Parathyroid adenoma (tissue), 2 donors: ENCODE data around the gene LYVE1.
"Not testable (repeated sequence)": the region's sequence is repeated elsewhere in the genome, so short reads cannot be mapped to it uniquely, and the experiment has no call there.

Experiments
- H2AFZ ChIP-seq: fragments of 300-600 bp; sonication (generic); one replicate; pipeline ENCODE4 v1.7.0; 2017; ENCODE audit warnings: antibody characterized with exemption, mild to moderate bottlenecking
- H3K27ac ChIP-seq: fragments of 300-600 bp; sonication (generic); one replicate; pipeline ENCODE4 v1.7.0; 2017
- H3K27me3 ChIP-seq: fragments of 300-600 bp; sonication (generic); one replicate; pipeline ENCODE4 v1.7.0; 2017; ENCODE audit warnings: low read length; ENCODE audit not compliant: control insufficient read depth, insufficient read depth
- H3K36me3 ChIP-seq: fragments of 300-600 bp; sonication (generic); one replicate; pipeline ENCODE4 v1.7.0; 2017; ENCODE audit warnings: low read length; ENCODE audit not compliant: control insufficient read depth, insufficient read depth
- H3K4me1 ChIP-seq: fragments of 300-600 bp; sonication (generic); one replicate; pipeline ENCODE4 v1.7.0; 2017; ENCODE audit warnings: control low read depth
- H3K4me2 ChIP-seq: fragments of 300-600 bp; sonication (generic); one replicate; pipeline ENCODE4 v1.7.0; 2017; ENCODE audit warnings: low read length
- H3K4me3 ChIP-seq: fragments of 300-600 bp; sonication (generic); one replicate; pipeline ENCODE4 v1.7.0; 2017; ENCODE audit warnings: low read depth, low read length
- H3K79me2 ChIP-seq: fragments of 300-600 bp; sonication (generic); one replicate; pipeline ENCODE4 v1.7.0; 2017; ENCODE audit warnings: control low read depth
- H3K9ac ChIP-seq: fragments of 300-600 bp; sonication (generic); one replicate; pipeline ENCODE4 v1.7.0; 2017; ENCODE audit warnings: mild to moderate bottlenecking
- H3K9me3 ChIP-seq: fragments of 300-600 bp; sonication (generic); one replicate; pipeline ENCODE4 v1.7.0; 2017; ENCODE audit warnings: low read length; ENCODE audit not compliant: control insufficient read depth
- CTCF ChIP-seq: fragments of 300-600 bp; sonication (generic); IDR thresholded peaks from one replicate; pipeline ENCODE4 v1.7.0; 2017; ENCODE audit warnings: antibody characterized with exemption, mild to moderate bottlenecking
- donor health status: primary hyperparathyroidism.

Gene LYVE1

GRCh38 chr11:10597877-10598351, 29.4 kb upstream of the LYVE1 start:
- H3K4me3 ChIP-seq, result no peak overlapping the region
- no peak for TF ChIP-seq CTCF
- H3K27ac ChIP-seq, result no peak overlapping the region
- H3K9ac ChIP-seq, result no peak overlapping the region
- no peaks in the 10 kb centered on the region for H3K9me3 ChIP-seq
- no peaks in the 10 kb centered on the region for H3K27me3 ChIP-seq
- H3K4me2 ChIP-seq, result no peak overlapping the region
- H2AFZ ChIP-seq, result no peak overlapping the region
- H3K36me3 ChIP-seq, result no peaks in the 10 kb centered on the region
- H3K4me1 ChIP-seq, result no peaks in the 10 kb centered on the region
- H3K79me2 ChIP-seq, result no peaks in the 10 kb centered on the region

- H3K36me3 ChIP-seq, H3K4me1 ChIP-seq, H3K9ac ChIP-seq, H3K27ac ChIP-seq, H3K4me2 ChIP-seq, H3K79me2 ChIP-seq, H3K27me3 ChIP-seq, H2AFZ ChIP-seq, H3K9me3 ChIP-seq, H3K4me3 ChIP-seq: not testable (repeated sequence)
These were observed 27.4 kb upstream of the LYVE1 start for GRCh38 chr11:10595840-10596239.

DNA sequence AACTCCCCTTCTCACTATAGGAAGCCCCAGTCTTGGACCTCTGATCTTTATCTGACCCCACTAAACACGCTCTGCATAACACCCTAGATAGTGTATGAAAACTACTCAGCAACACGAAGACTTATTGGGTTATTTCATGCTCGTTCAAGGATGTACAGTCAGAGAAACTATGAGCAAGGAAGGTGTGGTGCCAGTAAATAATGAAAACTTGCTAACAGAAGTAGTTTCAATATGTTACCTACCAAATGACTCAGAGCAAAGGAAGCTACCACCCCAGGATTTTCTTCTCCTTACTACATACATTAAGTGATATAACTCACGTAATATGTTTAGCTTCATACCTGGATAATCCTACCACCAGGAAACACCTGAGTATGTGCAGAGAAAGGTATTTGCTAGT, 25.9 kb upstream of the LYVE1 start:
- H3K9me3 ChIP-seq, result no peaks in the 10 kb centered on the region
- no peak for TF ChIP-seq CTCF
- no peak overlapping the region for H3K4me3 ChIP-seq
- no peaks in the 10 kb centered on the region for H3K79me2 ChIP-seq
- no peak overlapping the region for H3K9ac ChIP-seq
- H3K4me2 ChIP-seq, result no peak overlapping the region
- no peak overlapping the region for H3K27ac ChIP-seq
- H2AFZ ChIP-seq, result no peak overlapping the region
- no peaks in the 10 kb centered on the region for H3K27me3 ChIP-seq
- no peaks in the 10 kb centered on the region for H3K36me3 ChIP-seq
- no peaks in the 10 kb centered on the region for H3K4me1 ChIP-seq

- no peaks in the 10 kb centered on the region for H3K79me2 ChIP-seq
- no peaks in the 10 kb centered on the region for H3K9me3 ChIP-seq
- H3K9ac ChIP-seq, result no peak overlapping the region
- no peak for TF ChIP-seq CTCF
- H3K27ac ChIP-seq, result no peak overlapping the region
- no peaks in the 10 kb centered on the region for H3K4me1 ChIP-seq
- no peaks in the 10 kb centered on the region for H3K27me3 ChIP-seq
- no peak overlapping the region for H2AFZ ChIP-seq
- H3K4me2 ChIP-seq, result no peak overlapping the region
- H3K36me3 ChIP-seq, result no peaks in the 10 kb centered on the region
- no peak overlapping the region for H3K4me3 ChIP-seq
These were observed 23.9 kb upstream of the LYVE1 start for GRCh38 chr11:10592331-10592730.

DNA sequence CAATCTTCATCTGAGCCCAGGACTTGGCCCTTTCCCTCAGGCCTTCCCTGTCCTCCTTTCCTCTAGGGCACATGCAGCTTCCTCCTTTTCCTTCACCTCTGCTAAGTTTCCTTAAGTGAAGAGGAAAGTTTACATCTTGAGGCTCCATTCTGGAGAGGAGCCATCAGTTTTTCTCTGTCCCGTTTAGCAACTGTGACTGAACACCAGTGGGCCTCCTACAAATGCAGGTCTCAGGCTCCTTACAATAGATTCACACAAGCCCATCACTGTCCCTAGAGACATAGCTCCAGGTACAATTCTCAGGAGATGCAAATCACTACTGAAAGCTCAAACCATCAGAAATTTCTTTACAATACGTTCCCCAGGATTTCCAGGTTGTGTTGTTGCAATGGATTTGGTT, 23.3 kb upstream of the LYVE1 start:
- H3K9ac ChIP-seq, result no peak overlapping the region
- H3K27me3 ChIP-seq, result no peaks in the 10 kb centered on the region
- no peak overlapping the region for H3K4me2 ChIP-seq
- no peak overlapping the region for H2AFZ ChIP-seq
- H3K36me3 ChIP-seq, result no peaks in the 10 kb centered on the region
- no peak overlapping the region for H3K4me3 ChIP-seq
- H3K27ac ChIP-seq, result no peak overlapping the region
- no peaks in the 10 kb centered on the region for H3K4me1 ChIP-seq
- H3K9me3 ChIP-seq, result no peaks in the 10 kb centered on the region
- TF ChIP-seq CTCF, result no peak
- H3K79me2 ChIP-seq, result no peaks in the 10 kb centered on the region
